Fibroblast of skin of left biceps (primary cell): ENCODE results near the gene MICOS13.

Experiments used
- DNase-seq, 2 experiments: peaks; one replicate each; pipeline ENCODE4 v3.0.0-alpha.2; 2013; ENCODE audit warnings: low read depth in 2 of 2

MICOS13 gene

GRCh38 chr19:5628919-5629481 is 51.3 kb downstream of the MICOS13 start:
- DNase-seq: no peak

DNA sequence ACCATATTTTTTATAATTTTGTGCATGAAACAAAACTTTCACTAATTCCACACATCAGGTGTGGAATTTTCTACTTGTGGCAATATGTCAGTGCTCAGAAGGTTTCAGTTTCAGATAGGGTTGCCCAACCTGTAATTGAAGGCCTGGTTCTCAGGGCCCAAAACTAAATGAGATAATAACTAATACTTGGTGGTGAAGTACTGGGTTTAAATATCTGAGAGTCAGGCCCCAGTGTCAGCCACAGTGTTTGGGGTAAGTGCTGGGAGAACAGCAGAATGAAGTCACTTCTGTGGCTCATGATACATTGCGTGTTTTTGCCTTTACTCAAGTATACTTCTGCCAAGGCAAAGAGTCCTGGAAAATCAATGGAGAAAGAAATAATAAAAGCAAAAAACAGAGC is 51.9 kb downstream of the MICOS13 start:
- DNase-seq: no peak
